ENCODE results near the gene ARGLU1. TPM values are rescaled to one million over a fixed set of nuclear protein-coding genes. Genes with fewer than 3 reads are reported as not detected.

Gene ARGLU1
- total RNA-seq, 1 donor from 2014 or later = 150 TPM

DNA sequence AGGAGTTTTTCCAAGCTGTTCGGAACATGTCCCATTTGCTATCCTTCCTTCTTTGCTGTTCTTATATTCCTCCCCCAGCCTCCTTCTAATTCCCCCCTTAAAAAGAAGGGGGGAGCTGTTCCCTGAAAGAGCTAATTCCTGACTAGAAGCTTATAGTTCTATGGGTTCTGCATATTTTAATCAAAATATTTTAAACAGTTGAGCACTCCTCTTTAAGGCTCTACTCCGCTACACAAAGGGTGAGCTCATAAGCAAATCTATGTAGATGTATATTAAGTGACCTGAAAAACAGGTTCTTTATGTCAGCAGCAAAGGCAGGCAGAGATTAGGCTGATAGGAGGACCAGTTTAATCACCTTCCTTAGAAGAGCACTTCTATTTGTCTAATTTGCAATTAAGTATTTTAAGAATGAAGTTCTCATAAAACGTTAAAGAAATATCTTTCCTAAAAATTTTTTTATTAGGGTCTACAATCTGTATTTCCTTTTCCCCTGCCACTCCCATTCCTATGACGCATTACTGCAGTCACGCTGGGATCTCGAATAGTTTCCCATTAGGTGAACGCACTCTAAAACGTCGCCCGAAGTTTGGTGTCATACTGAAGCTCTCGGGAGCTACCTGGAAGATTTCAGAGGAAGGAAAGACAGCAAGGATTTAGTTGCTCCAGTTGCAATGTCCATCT lies 37.6 kb downstream of the ARGLU1 start:
- DNase-seq (ENCODE audit: low spot score) = no peak
- intact Hi-C loops (cut with DNase I) = no loop called here
- ATAC-seq = no peak

DNA sequence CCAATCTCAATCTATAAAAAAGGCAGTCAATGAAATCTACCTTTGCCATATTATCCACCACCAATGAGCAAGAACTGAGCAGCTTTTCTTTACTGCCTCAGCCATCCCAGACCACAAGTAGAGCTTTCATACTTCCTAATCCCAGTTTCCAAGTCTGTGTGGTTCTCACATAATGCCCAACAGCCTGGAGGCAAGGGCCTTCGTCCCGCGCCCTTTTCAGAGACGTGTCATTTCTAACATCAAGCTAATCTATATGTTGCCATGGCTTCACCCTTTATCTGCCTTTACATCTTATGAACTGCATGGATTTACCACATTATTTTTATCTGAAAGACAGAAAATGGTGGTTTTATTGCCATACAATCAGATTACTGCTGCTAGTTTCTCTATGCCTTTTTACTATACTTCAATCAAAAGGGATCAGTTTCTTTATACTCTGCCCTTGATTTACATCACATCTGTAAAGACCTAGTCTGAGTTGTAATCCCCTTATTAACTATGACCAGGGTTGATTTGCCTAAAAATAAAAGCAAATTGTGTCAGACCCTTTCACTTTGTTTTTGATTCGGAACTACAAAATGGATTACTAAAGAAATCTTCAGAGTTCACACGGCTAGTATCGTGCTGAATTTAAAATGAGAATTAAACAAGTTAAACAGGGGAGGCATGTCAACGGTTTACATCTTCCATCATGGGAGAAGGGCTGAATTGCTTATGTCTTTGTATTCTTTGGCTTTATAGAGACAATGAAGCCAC lies 38.3 kb downstream of the ARGLU1 start:
- intact Hi-C loops (cut with DNase I) = no loop called here
- no peak for ATAC-seq

DNA sequence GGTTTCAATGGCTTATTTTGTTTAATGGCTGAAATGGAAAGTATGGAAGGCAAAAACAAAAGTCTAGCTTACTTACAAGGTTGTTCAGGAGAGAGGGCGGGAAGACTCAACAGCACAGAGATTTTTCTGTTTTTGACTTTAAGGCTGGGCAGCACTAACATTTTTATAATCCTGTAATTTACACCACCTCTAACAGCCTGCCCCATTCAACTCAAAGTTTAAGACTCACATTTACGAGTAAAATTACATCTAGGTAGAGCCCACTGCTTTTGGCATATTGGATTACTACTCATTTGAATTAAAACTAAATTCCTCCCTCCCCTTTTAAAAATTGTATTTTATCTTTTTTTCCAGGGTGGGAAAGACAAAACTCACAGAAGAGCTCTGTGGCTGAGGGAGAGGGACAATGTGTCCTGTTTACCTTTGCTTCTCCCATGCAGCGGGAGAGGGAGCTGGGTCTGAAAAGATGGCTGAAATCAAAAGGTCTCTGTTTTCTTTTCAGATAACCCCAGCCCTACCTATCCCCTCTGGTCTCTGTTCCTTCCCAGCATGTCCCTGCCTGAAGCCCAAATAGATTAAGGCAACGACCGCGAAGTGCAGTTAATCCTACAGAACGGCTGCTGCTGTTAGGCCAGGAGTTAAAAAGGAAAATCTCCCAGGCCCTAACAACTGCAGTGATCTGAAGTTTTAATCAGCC lies 39.1 kb downstream of the ARGLU1 start:
- intact Hi-C loops (cut with DNase I) = no loop called here
- no peak for ATAC-seq

More for the DNA sequence above, 38.3 kb downstream of the ARGLU1 start:
- DNase-seq (ENCODE audit: low spot score) = no peak

DNA sequence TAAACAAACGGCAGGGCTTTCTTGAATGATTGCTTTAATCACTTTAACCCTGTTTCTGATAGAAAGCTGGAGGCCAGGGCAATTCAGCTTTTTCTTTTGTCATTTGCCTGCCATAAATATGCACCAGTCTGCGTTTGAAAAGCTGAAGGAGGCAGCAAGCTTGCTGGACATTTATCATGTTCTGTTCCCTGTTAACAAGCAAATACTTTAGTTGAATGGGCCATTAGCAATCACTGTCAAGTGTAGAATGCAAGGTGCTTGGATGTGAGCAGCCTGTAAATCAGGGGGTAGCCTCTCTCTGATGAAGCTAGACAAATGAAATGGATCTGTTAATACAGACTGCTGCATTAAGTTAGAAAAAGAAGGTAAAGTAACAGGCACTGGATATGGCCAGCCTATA lies 40.1 kb downstream of the ARGLU1 start:
- no peak for DNase-seq (ENCODE audit: low spot score)
- intact Hi-C loops (cut with DNase I) = no loop called here
- no peak for ATAC-seq

More for the DNA sequence above, 39.1 kb downstream of the ARGLU1 start:
- no peak for DNase-seq (ENCODE audit: low spot score)

DNA sequence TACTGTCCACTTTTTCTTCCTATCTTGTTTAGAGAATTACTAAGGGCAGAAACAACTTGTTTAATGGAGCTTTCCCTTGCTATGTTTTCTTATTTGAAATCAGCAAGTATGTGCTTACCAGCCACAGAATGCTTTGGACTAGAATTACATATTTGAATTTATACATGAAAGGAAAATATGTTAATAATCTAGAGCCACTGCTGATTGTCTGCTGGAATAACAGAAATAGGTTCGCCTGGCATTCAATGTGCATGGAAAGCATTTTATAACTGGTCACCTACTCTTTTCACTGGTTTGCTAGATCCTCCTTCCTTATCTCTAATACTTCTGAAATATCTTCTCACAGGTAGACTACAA lies 40.5 kb downstream of the ARGLU1 start:
- intact Hi-C loops (cut with DNase I) = no loop called here
- no peak for DNase-seq (ENCODE audit: low spot score)

DNA sequence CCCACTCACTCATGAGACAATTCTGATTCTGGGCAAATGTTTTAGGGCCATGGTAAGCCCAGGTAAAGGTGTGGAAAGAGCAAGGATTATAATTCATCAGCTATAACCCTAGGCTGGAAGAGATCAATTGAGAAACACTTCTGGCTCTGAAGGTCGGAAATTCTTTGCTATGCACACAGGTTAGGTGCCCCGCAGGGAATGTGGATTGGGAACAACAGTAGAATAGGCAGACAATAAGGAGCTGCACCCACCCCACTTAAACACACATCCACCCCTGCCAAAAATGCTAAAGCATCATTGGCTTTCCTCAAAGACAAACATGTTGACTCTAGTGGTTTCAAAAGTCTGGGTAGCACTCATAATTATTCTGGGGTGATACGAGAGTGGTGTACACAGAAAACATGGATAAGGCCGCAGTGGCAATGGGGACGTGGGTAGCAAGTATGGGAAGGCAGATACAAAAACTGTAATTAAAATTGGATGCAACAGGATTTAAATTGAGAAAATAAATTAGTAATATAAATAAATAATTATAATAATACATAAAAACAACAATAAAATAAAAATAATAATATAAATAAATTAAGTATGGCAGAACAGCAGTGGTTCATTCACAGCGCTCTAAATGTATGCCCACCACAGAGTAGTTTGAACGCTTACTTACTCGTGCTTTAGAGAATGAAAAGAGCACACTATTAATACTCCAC lies 41.0 kb downstream of the ARGLU1 start:
- intact Hi-C loops (cut with DNase I) = no loop called here
- ATAC-seq (no peak), DNase-seq (ENCODE audit: low spot score) (no peak)

More for the DNA sequence above, 40.5 kb downstream of the ARGLU1 start:
- ATAC-seq = no peak

DNA sequence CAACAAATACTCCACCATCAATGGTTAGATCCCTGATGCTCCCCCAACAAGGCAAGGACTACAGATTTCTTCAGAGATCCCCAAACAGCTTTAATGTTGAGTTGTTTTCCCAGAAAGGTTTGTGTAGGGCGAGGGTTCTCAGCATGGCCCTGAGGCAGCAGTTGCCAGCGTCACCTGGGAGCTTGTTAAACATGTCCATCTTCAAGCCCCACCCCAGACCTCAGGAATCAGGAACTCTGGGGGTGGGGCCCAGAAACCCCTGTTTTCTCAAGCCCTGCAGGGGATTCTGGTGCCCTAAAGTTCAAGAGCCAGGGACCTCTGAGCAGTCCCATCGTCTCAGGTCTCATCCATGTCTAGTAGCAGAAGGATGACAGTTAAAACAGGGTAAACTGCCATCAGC lies 42.1 kb downstream of the ARGLU1 start:
- intact Hi-C loops (cut with DNase I) = no loop called here
- ATAC-seq (no peak), DNase-seq (ENCODE audit: low spot score) (no peak)

DNA sequence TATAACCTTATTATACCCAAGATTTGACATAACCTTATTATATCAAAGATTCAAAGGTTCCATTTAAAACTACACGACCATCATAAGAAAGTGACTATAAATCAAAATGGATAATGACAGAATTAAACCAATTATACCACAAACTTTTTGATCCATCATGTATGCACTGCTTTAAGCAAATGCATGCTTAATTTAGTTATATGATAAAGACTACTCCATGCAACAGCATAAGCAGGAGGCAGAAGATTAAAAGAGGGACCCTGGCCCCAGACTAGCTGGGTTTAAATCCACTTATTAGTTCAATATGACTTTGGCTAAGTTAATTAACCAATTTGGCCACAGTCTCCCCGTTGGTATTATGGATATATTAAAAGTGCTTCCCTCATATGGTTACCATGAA lies 43.8 kb downstream of the ARGLU1 start:
- DNase-seq (ENCODE audit: low spot score) = no peak
- intact Hi-C loops (cut with DNase I) = no loop called here
- no peak for ATAC-seq

DNA sequence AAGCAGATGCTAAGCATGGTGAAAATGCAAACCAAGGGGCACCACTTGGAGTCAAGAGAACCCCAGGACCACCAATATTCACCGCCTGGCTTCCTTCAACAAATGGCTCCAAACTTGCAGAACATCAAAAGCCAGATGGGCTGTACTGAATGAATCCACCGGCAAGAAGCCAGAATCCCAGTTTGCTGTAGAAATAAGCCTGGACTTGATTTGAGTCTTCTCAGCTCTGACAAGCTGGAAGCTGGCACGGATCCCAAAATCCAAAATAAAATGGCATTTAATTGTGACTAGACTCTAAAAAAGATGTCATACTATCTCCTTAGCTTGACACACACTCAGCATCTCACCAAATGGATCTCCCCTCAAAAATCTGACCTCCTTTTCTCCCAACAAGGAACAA lies 44.4 kb downstream of the ARGLU1 start:
- intact Hi-C loops (cut with DNase I) = no loop called here
- DNase-seq (ENCODE audit: low spot score) (no peak), ATAC-seq (no peak)

DNA sequence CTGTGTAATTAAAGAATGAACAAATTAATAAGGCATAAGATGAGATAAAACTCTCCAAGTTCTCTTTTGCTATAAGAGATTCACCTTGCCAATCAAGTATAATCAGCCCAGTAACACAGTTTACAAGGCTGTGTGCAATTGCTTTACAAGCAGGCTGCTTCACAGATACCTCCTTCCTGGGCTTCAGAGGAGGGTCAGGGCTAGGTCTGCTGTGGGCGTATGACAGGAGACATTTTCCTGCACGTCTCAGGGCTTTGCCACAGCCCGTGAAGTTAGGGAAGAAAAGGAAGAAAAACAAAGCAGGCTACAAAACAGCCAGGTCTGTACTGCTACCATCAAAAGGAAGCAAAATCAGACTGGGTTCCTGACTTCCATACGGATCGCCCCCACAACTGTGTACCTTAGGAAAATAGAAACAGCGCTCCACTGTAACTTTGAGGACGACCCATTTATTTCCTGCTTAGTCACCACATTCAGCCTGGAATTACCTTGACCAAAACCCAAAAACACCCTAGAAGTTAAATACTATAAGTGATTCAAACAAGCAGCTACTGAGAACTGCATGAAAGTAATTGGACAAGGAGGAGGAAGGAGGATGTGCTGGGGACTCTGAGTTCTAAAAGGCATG lies 44.9 kb downstream of the ARGLU1 start:
- intact Hi-C loops (cut with DNase I) = no loop called here
- ATAC-seq = no peak
- DNase-seq (ENCODE audit: low spot score) = no peak

DNA sequence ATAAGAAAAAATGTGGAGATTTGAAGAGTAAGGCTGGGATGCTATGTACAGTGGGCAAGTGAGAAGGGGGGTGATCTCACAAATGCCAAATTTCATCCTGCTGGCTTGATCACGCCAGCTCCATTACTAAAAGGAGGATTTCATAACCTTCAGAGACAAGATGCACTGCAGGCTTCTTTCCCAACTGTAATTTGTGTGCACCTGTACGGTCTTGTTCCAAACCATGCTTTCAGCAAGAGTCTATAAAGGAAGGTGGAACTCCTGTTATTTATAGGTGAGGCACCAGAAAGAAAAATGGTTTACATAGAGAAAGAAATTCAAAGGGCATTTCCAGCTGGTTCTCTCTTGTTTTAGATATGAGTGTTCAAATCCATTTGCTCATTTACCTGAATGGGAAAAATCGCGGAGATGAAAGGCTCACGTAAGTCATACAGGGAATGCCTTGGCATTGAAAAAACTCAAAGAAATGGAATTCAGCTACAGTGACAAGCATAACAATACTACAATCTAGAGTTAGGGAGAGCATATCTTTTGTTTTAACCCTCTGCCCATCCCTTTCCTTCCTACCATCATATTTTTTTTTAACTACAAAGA lies 45.7 kb downstream of the ARGLU1 start:
- intact Hi-C loops (cut with DNase I) = no loop called here
- DNase-seq (ENCODE audit: low spot score) = no peak
- no peak for ATAC-seq

DNA sequence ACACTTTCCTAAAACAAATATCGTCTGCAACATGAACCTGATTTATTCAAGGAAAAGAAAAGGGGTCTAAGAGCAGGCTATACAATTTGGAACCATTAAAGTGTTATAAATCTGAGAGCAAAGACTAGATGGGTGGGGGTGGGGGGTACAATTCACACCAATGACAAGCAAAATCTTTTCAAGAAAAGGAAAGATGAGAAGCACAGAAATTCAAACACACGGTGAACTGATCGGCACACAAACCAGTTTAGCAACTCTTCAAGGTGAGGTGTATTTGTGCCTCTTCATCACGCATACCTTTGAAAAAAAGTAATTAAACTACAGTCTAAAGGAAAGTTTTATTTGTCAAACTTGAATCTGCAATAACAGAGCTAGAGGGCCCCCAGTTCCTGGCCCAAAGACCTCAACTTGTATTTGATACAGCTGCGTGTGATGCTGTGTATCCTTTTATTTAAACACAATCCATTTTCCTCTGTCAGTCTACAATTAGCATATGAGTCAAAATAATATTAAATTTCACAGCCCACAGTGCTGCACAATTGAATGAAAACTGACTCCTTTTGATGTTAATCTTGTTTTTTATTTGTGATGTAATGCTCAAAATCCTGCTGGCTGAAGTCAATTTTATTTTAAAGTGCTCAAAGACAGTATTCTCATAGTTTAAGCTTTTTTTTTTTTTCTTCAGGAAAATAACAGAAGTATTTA lies 46.7 kb downstream of the ARGLU1 start:
- no peak for DNase-seq (ENCODE audit: low spot score)
- intact Hi-C loops (cut with DNase I) = no loop called here
- no peak for ATAC-seq

DNA sequence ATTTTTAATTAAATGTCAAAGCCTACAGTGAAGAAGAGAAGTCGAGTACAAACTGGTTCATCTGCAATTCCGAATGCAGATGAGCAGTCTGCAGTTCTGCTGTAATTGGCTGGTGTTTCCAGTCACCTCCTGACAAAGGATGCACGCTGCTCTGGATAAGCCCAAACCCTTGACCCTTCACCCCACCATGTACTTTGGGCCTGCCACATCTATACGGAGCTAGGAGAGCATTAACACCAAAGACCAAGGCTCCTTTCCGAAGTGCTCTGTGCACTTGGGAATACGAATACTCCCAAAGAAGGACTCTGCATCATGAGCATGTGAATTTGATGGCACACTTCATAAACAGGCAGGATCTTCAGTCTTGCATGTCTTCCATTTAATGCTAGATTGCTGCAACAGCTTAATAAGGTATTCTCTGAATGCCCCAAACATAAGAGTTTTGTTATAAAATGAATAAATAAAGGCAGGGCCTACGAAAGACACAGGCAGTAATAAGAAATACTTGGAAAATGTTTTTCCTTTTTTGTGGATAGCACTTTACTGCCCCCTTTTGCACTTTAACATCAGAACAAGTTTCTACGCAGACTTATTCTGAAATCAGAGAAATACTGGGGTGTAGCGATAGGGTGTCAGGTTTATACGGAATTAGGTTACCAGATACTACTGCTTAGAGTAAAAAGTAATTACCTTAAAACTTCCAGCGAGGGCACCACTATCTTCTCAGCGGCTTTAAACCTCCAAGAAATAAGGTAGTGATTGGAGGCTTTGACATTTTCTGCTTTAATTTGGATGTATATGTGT lies 47.5 kb downstream of the ARGLU1 start:
- DNase-seq (ENCODE audit: low spot score) (no peak), ATAC-seq (peak; percentile 77)
- intact Hi-C loops (cut with DNase I) = no loop called here

DNA sequence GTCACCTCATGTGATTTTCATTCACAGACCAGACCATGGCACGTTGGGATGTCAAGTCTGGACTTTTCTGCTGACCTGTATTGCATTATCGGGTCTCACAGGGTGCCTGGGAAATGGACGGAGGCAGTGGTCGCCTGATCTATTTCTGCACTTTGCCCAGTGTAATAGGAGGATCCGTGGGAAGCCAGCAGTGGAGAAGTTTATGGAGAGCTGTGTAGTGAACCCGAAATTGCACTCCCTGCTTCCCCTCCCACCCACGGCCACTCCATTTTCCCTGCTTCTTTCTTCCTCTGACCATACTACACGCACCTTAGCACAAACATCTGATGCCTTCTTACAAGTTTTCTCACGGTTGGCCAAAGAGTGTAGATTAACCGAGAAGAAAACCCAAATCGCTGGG lies 49.4 kb downstream of the ARGLU1 start:
- intact Hi-C loops (cut with DNase I) = no loop called here
- ATAC-seq (no peak), DNase-seq (ENCODE audit: low spot score) (no peak)

DNA sequence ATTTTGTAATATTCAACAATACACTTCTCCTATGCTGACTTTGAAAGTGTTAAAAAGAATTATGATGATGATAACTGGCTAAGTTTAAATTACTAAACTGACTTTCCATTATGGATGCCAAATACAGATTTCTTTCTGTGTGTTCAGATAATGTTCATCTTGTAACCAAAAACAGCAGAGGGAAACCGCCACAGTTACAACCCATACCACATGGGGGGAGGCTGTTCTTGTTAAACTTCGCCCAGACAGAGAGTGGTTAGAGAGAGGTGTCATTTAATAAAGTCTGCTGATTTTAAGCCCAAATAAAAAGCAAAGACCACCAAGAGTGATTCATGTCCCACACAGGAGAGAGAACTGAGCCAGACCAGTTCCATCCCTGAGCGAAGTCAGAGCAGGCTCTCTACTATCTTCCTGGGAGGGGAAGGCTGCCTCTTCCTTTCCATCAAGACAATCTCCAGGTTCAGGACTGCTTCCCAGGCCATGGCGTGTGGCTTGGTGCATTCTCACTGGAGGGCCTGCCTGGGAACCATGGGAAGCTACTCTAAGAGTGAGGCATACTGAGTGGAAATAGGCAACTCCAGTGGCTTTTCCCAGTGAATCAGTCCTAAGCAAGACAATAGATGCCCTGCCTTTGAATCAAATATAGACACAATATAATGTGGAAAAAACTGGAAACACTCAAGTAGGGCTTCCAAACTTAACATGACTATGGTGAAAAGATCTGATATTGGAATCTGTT lies 50.7 kb downstream of the ARGLU1 start:
- no peak for DNase-seq (ENCODE audit: low spot score)
- intact Hi-C loops (cut with DNase I) = no loop called here
- ATAC-seq = no peak

DNA sequence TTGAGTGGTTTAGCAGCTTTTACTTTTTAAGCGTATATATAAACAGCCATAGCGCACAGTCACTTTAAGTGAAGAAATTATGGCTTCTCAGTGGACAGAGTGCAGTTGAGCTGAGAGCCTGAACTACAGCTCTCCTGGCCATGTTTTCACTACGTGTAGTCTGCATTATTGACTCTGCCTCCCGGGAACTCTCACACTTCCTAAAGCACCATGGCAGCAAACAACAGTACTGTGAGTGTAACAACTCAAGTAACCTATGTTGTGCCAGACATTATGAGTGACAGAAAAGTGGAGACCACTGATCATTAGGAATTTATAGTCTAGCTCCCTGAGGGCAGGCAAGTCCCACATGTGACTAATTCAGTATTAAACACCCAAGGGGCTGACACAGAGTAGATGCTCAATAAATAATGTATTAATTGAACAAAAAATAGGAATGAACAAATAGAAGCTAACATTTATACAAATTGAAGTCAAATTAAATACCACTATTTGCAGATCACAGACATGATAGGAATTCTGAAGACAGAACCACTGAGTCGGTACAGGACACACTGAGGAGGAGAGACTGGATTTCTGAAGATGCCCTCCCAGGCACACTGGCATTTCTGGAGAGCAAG lies 52.2 kb downstream of the ARGLU1 start:
- intact Hi-C loops (cut with DNase I) = no loop called here
- ATAC-seq (no peak), DNase-seq (ENCODE audit: low spot score) (no peak)
